Naive thymus-derived CD8-positive, alpha-beta T cell (primary cell): ENCODE measurements around the gene ZGPAT. TPM values are rescaled to one million over a fixed set of nuclear protein-coding genes. Genes with fewer than 3 reads are reported as not detected.
"Not testable (repeated sequence)": the region's sequence is repeated elsewhere in the genome, so short reads cannot be mapped to it uniquely, and the experiment has no call there.

Experiments
- ATAC-seq, 2 donors: fragments of 150-1000 bp; cut with Tn5 transposase in 1 of 2; sonication (Bioruptor Pico), chemical (Tn5 transposase) in 1 of 2; 1 replicate in 1 of 2; 2 replicates in 1 of 2; pipeline ENCODE4 v1.10.0; 2021; ENCODE audit warnings: mild to moderate bottlenecking in 2 of 2, moderate library complexity in 2 of 2
- POLR2A ChIA-PET: fragments of 350-600 bp; sonication (Branson Sonifier 250); formaldehyde crosslinking; loops from one replicate; lab custom pipeline; 2021; ENCODE audit warnings: antibody characterized with exemption; lab: Charles Lee
- DNase-seq, 10 donors: peaks; one replicate each; pipeline versions ENCODE4 v3.0.0 to v3.0.0-alpha.2; 2020 to 2022
- H3K27ac Mint-ChIP-seq, 10 donors: one replicate each; pipeline ENCODE4 v1.8.0; 2020 to 2022; ENCODE audit warnings: mild to moderate bottlenecking in 10 of 10, mixed read lengths in 10 of 10, moderate library complexity in 4 of 10, inconsistent platforms in 1 of 10
- H3K27me3 Mint-ChIP-seq, 5 donors: one replicate each; pipeline ENCODE4 v1.8.0; 2021 to 2022; ENCODE audit warnings: mixed read lengths in 5 of 5
- H3K36me3 Mint-ChIP-seq, 3 donors: one replicate each; pipeline ENCODE4 v1.8.0; 2020 to 2022; ENCODE audit warnings: mixed read lengths in 3 of 3, mild to moderate bottlenecking in 2 of 3, inconsistent platforms in 1 of 3
- H3K4me1 Mint-ChIP-seq, 4 donors: one replicate each; pipeline ENCODE4 v1.8.0; 2021 to 2022; ENCODE audit warnings: mixed read lengths in 4 of 4
- H3K4me3 Mint-ChIP-seq, 10 donors: one replicate each; pipeline ENCODE4 v1.8.0; 2020 to 2022; ENCODE audit warnings: mild to moderate bottlenecking in 10 of 10, mixed read lengths in 10 of 10, moderate library complexity in 6 of 10, inconsistent platforms in 1 of 10
- H3K9me3 Mint-ChIP-seq, 9 donors: one replicate each; pipeline ENCODE4 v1.8.0; 2020 to 2022; ENCODE audit warnings: mixed read lengths in 9 of 9, mild to moderate bottlenecking in 3 of 9, inconsistent platforms in 1 of 9, moderate library complexity in 1 of 9
- polyA plus RNA-seq, 3 donors: library from polyadenylated mRNA; unstranded; fragments of 300-500 nt; fragmentation: Illumina TruSeq; gene quantifications; one replicate each; pipeline ENCODE4 v1.2.3, GENCODE V29; 2021
- total RNA-seq, 8 experiments: library from RNA in 2 of 8; stranded (reverse) in 2 of 8; gene quantifications; one replicate each; pipeline ENCODE4 v1.2.3 and lab custom pipeline; 2021 to 2026

The ZGPAT gene
- total RNA-seq (10 to 100 TPM; 52.6 to 53.9 TPM), polyA plus RNA-seq (10 to 100 TPM; 42.3 to 73.8 (median 47.1) TPM), total RNA-seq (lab: John Stamatoyannopoulos, UW) (14.3 to 23.5 (median 18.1) reads per million in 6 experiments)

GRCh38 chr20:63707558-63708300 lies at the start of gene ZGPAT, which contains the start of gene ARFRP1:
Gene ZGPAT (plus strand): TSS chr20:63708039. CDS start chr20:63708581, 542 bp downstream.
Gene ARFRP1 (minus strand): TSS chr20:63707976. CDS start chr20:63707091, 885 bp downstream.
- peaks cover 27 to 60% (median 54%) of the 10 kb centered on the region in 4 donors for H3K4me1 Mint-ChIP-seq
- peak within 1 kb of the TSS; percentile 84 to 95 (median 90) for H3K4me3 Mint-ChIP-seq
- H3K27me3 Mint-ChIP-seq, result no peaks in the 10 kb centered on the region
- peak; percentile 70 to 88 (median 84) for DNase-seq
- POLR2A ChIA-PET, result interaction anchor here (0.6 to 7.1 kb wide), 35 partner anchors 10 to 413 kb away, joined by 3 to 162 read pairs (median 5); partner anchors contain the start of genes GMEB2, LIME1, PRPF6 and PTK6
- peak within 1 kb of the TSS; percentile 88 to 95 (median 92) for H3K27ac Mint-ChIP-seq
- no peaks in the 10 kb centered on the region for H3K9me3 Mint-ChIP-seq
- H3K36me3 Mint-ChIP-seq, result peaks cover 5 to 60% (median 18%) of the 10 kb centered on the region in 3 donors
- peak; percentile 81 to 83 for ATAC-seq

- H3K9me3 Mint-ChIP-seq, result no peaks in the 10 kb centered on the region
- peaks cover 17 to 48% (median 37%) of the 10 kb centered on the region in 4 donors for H3K4me1 Mint-ChIP-seq
- ATAC-seq (peak in 1 of 2 donors; percentile 22), DNase-seq (peak in 1 of 10 donors; percentile 64)
- peaks cover 0 to 12% (median 4%) of the 10 kb centered on the region in 3 donors for H3K36me3 Mint-ChIP-seq
- H3K27ac Mint-ChIP-seq, result peak overlapping the region; percentile 92 to 98 (median 96)
- peak overlapping the region; percentile 90 to 99 (median 96) for H3K4me3 Mint-ChIP-seq
- POLR2A ChIA-PET, result interaction anchor here (0.6 to 3.3 kb wide), 23 partner anchors 7 to 322 kb away, joined by 3 to 43 read pairs (median 5); partner anchors contain the start of genes ARFRP1, GMEB2, LIME1 and PPDPF
- no peaks in the 10 kb centered on the region for H3K27me3 Mint-ChIP-seq
Measured at GRCh38 chr20:63658749-63659187, 49.1 kb upstream of the ZGPAT start.

- Mint-ChIP-seq H3K4me3 (peak overlapping the region; percentile 90 to 99 (median 96)), H3K9me3 (no peaks in the 10 kb centered on the region), H3K27ac (peak overlapping the region in 3 of 10 donors; percentile 19 to 96 (median 27)), H3K27me3 (no peaks in the 10 kb centered on the region), H3K4me1 (peaks cover 12 to 42% (median 31%) of the 10 kb centered on the region in 4 donors), H3K36me3 (peaks cover 0 to 12% (median 4%) of the 10 kb centered on the region in 3 donors)
- DNase-seq (no peak), ATAC-seq (no peak)
- POLR2A ChIA-PET, result interaction anchor here (1.7 to 2.4 kb wide), 4 partner anchors 17 to 122 kb away, joined by 5 to 29 read pairs (median 16); partner anchors contain the start of genes GMEB2 and PTK6
Measured at GRCh38 chr20:63659370-63659769, 48.5 kb upstream of the ZGPAT start.

GRCh38 chr20:63660174-63660573 lies 47.7 kb upstream of the ZGPAT start:
- DNase-seq, H3K27me3 Mint-ChIP-seq, H3K9me3 Mint-ChIP-seq, ATAC-seq: not testable (repeated sequence)
- peak overlapping the region in 9 of 10 donors; percentile 55 to 98 (median 94) for H3K4me3 Mint-ChIP-seq
- peaks cover 9 to 35% (median 24%) of the 10 kb centered on the region in 4 donors for H3K4me1 Mint-ChIP-seq
- peak overlapping the region in 1 of 10 donors; percentile 27 for H3K27ac Mint-ChIP-seq
- POLR2A ChIA-PET, result interaction anchor here (0.6 to 2.4 kb wide), 2 partner anchors 18 to 30 kb away, joined by 5 read pairs; no protein-coding TSS in a partner anchor
- peaks cover 0 to 12% (median 4%) of the 10 kb centered on the region in 3 donors for H3K36me3 Mint-ChIP-seq

GRCh38 chr20:63660622-63661021 lies 47.2 kb upstream of the ZGPAT start:
- DNase-seq (no peak), ATAC-seq (no peak)
- Mint-ChIP-seq H3K9me3 (no peaks in the 10 kb centered on the region), H3K36me3 (peaks cover 0 to 12% (median 4%) of the 10 kb centered on the region in 3 donors), H3K4me1 (peaks cover 9 to 31% (median 24%) of the 10 kb centered on the region in 4 donors), H3K27me3 (no peaks in the 10 kb centered on the region), H3K4me3 (peak overlapping the region in 5 of 10 donors; percentile 15 to 66 (median 30)), H3K27ac (no peak overlapping the region)
- POLR2A ChIA-PET, result interaction anchor here (0.6 to 2.4 kb wide), 3 partner anchors 18 to 35 kb away, joined by 4 to 5 read pairs (median 5); no protein-coding TSS in a partner anchor

GRCh38 chr20:63661108-63661507 lies 46.7 kb upstream of the ZGPAT start:
- Mint-ChIP-seq H3K4me1 (peaks cover 9 to 29% (median 24%) of the 10 kb centered on the region in 4 donors), H3K27me3 (no peaks in the 10 kb centered on the region), H3K27ac (no peak overlapping the region), H3K4me3 (no peak overlapping the region), H3K36me3 (peaks cover 0 to 13% (median 6%) of the 10 kb centered on the region in 3 donors), H3K9me3 (no peaks in the 10 kb centered on the region)
- ATAC-seq (no peak), DNase-seq (no peak)
- POLR2A ChIA-PET, result interaction anchor here (1.0 to 2.4 kb wide), 3 partner anchors 19 to 140 kb away, joined by 4 to 5 read pairs (median 4); partner anchors contain the start of gene PPDPF

GRCh38 chr20:63661959-63662812 lies 45.7 kb upstream of the ZGPAT start:
- Mint-ChIP-seq H3K4me3 (peak overlapping the region in 1 of 10 donors; percentile 6), H3K36me3 (peaks cover 0 to 20% (median 9%) of the 10 kb centered on the region in 3 donors), H3K4me1 (peaks cover 9 to 27% (median 22%) of the 10 kb centered on the region in 4 donors), H3K9me3 (no peaks in the 10 kb centered on the region), H3K27ac (no peak overlapping the region), H3K27me3 (no peaks in the 10 kb centered on the region)
- no peak for DNase-seq
- POLR2A ChIA-PET, result interaction anchor here (0.6 to 1.1 kb wide), 4 partner anchors 13 to 205 kb away, joined by 3 to 4 read pairs (median 3); partner anchors contain the start of gene PPDPF
- no peak for ATAC-seq

GRCh38 chr20:63662813-63663189 lies 45.0 kb upstream of the ZGPAT start:
- H3K36me3 Mint-ChIP-seq, result peaks cover 0 to 23% (median 9%) of the 10 kb centered on the region in 3 donors
- no peak for DNase-seq
- ATAC-seq, result no peak
- H3K9me3 Mint-ChIP-seq, result no peaks in the 10 kb centered on the region
- H3K27me3 Mint-ChIP-seq, result no peaks in the 10 kb centered on the region
- POLR2A ChIA-PET, result interaction anchor here (0.6 to 1.0 kb wide), 2 partner anchors 14 to 205 kb away, joined by 3 read pairs; no protein-coding TSS in a partner anchor
- H3K4me1 Mint-ChIP-seq, result peaks cover 9 to 24% (median 19%) of the 10 kb centered on the region in 4 donors
- H3K27ac Mint-ChIP-seq, result no peak overlapping the region
- no peak overlapping the region for H3K4me3 Mint-ChIP-seq

- Mint-ChIP-seq H3K27me3 (no peaks in the 10 kb centered on the region), H3K27ac (no peak overlapping the region), H3K36me3 (peaks cover 0 to 29% (median 13%) of the 10 kb centered on the region in 3 donors)
Measured at GRCh38 chr20:63663332-63664066, 44.3 kb upstream of the ZGPAT start.

GRCh38 chr20:63664143-63664851 lies 43.5 kb upstream of the ZGPAT start:
- no peak overlapping the region for H3K4me3 Mint-ChIP-seq
- no peaks in the 10 kb centered on the region for H3K27me3 Mint-ChIP-seq
- ATAC-seq (no peak), DNase-seq (no peak)
- H3K9me3 Mint-ChIP-seq, result no peaks in the 10 kb centered on the region
- peaks cover 0 to 36% (median 13%) of the 10 kb centered on the region in 3 donors for H3K36me3 Mint-ChIP-seq
- peaks cover 2 to 13% (median 10%) of the 10 kb centered on the region in 4 donors for H3K4me1 Mint-ChIP-seq
- no peak overlapping the region for H3K27ac Mint-ChIP-seq
- POLR2A ChIA-PET, result no interaction called here

More at GRCh38 chr20:63663332-63664066, 44.3 kb upstream of the ZGPAT start:
- DNase-seq, result no peak
- no peak for ATAC-seq
- Mint-ChIP-seq H3K4me1 (peaks cover 8 to 21% (median 13%) of the 10 kb centered on the region in 4 donors), H3K4me3 (no peak overlapping the region), H3K9me3 (no peaks in the 10 kb centered on the region)
- POLR2A ChIA-PET, result interaction anchor here (1.0 kb wide), 1 partner anchor 14 kb away, joined by 3 read pairs; no protein-coding TSS in a partner anchor
